Fibroblast of lung (primary cell): Measurements from ENCODE around the gene SEMA6A.

Source experiments
- CTCF ChIP-seq, 2 donors: IDR thresholded peaks in 1 of 2; conservative IDR thresholded peaks in 1 of 2; 1 replicate in 1 of 2; 2 replicates in 1 of 2; pipeline ENCODE4 v1.5.1; 2011 to 2012; ENCODE audit warnings: low read length in 2 of 2, control low read depth in 1 of 2, inconsistent platforms in 1 of 2, low read depth in 1 of 2, mild to moderate bottlenecking in 1 of 2
- EZH2 ChIP-seq: IDR thresholded peaks from 2 replicates; pipeline ENCODE4 v1.5.1; 2012; ENCODE audit warnings: low read length, control low read depth, mild to moderate bottlenecking; ENCODE audit errors: missing control alignments

- TF ChIP-seq CTCF (conservative IDR thresholded peaks at IDR 0.05 in 1 of 2, IDR thresholded peaks at IDR 0.05 in 1 of 2; ENCODE audit: low read depth in 1 of 2, low read length in 2 of 2) = no peak
- TF ChIP-seq EZH2 = no peak
These were observed 47.9 kb upstream of the SEMA6A start for GRCh38 chr5:116622375-116623050.
